Activated T-helper 1 cell treated with anti-CD3 and anti-CD28 coated beads, Interleukin-2, amount 50 U/mL, for 16 hours (primary cell): Measurements from ENCODE around the gene NCKAP5.
"Not testable (repeated sequence)": the region's sequence is repeated elsewhere in the genome, so short reads cannot be mapped to it uniquely, and the experiment has no call there.

Experiments used
- DNase-seq, 2 donors: peaks; one replicate each; pipeline ENCODE4 v3.0.0-alpha.2; 2020; ENCODE audit warnings: low read depth in 1 of 2, low spot score in 1 of 2

The NCKAP5 gene

GRCh38 chr2:133229974-133230373 lies 338.3 kb downstream of the NCKAP5 start:
- DNase-seq: no peak

GRCh38 chr2:133223226-133223625 lies 345.0 kb downstream of the NCKAP5 start:
- DNase-seq: no peak

GRCh38 chr2:133221398-133221797 lies 346.9 kb downstream of the NCKAP5 start:
- DNase-seq: no peak

GRCh38 chr2:133218204-133218603 lies 350.1 kb downstream of the NCKAP5 start:
- DNase-seq: no peak

- no peak for DNase-seq
Observed at GRCh38 chr2:133215477-133215876, 352.8 kb downstream of the NCKAP5 start.

- DNase-seq: no peak
Observed at GRCh38 chr2:133213651-133214050, 354.6 kb downstream of the NCKAP5 start.

GRCh38 chr2:133209325-133209724 lies 358.9 kb downstream of the NCKAP5 start:
- no peak for DNase-seq

- not testable (repeated sequence) for DNase-seq
Observed at GRCh38 chr2:133206666-133207065, 361.6 kb downstream of the NCKAP5 start.

- no peak for DNase-seq
Observed at GRCh38 chr2:133204421-133204820, 363.8 kb downstream of the NCKAP5 start.

GRCh38 chr2:133200684-133201421 lies 367.4 kb downstream of the NCKAP5 start:
- no peak for DNase-seq

GRCh38 chr2:133198678-133199077 lies 369.6 kb downstream of the NCKAP5 start:
- no peak for DNase-seq

- no peak for DNase-seq
Observed at GRCh38 chr2:133197156-133197555, 371.1 kb downstream of the NCKAP5 start.

- DNase-seq: no peak
Observed at GRCh38 chr2:133194777-133195335, 373.4 kb downstream of the NCKAP5 start.

GRCh38 chr2:133194362-133194655 lies 374.0 kb downstream of the NCKAP5 start:
- DNase-seq: no peak

- DNase-seq: no peak
Observed at GRCh38 chr2:133193544-133194361, 374.5 kb downstream of the NCKAP5 start.

- no peak for DNase-seq
Observed at GRCh38 chr2:133192028-133192427, 376.2 kb downstream of the NCKAP5 start.

GRCh38 chr2:133177196-133177595 lies 391.1 kb downstream of the NCKAP5 start:
- no peak for DNase-seq

- no peak for DNase-seq
Observed at GRCh38 chr2:133175926-133176325, 392.3 kb downstream of the NCKAP5 start.

- DNase-seq: no peak
Observed at GRCh38 chr2:133173224-133173623, 395.0 kb downstream of the NCKAP5 start.

- no peak for DNase-seq
Observed at GRCh38 chr2:133171393-133172004, 396.8 kb downstream of the NCKAP5 start.

GRCh38 chr2:133169274-133169912 lies 398.9 kb downstream of the NCKAP5 start:
- DNase-seq: no peak
